ENCODE results near the gene CSN1S1. TPM values are rescaled to one million over a fixed set of nuclear protein-coding genes. Genes with fewer than 3 reads are reported as not detected.
"Not testable (repeated sequence)": the region's sequence is repeated elsewhere in the genome, so short reads cannot be mapped to it uniquely, and the experiment has no call there.

Gene CSN1S1
- total RNA-seq, 5 donors from 2014 or later (not counting 1 experiment from before 2014, with no cell fraction given) = not detected

GRCh38 chr4:69896530-69897116, 34.2 kb upstream of the CSN1S1 start:
- Histone ChIP-seq H3K4me3 (ENCODE audit: control insufficient read depth in 1 of 2, extremely low read depth in 1 of 2, low read length in 1 of 2) (no peak overlapping the region), H3K36me3 (ENCODE audit: control insufficient read depth in 2 of 2, extremely low read depth in 1 of 2, insufficient read depth in 1 of 2, low read length in 1 of 2) (no peaks in the 10 kb centered on the region), H3K27me3 (replicated peaks in 1 of 2; ENCODE audit: control insufficient read depth in 2 of 2, extremely low read depth in 1 of 2, insufficient read depth in 2 of 2, low read length in 1 of 2) (no peaks in the 10 kb centered on the region), H3K9me3 (no peaks in the 10 kb centered on the region), H3K4me1 (ENCODE audit: control insufficient read depth in 1 of 2, extremely low read depth in 1 of 2, insufficient read depth in 2 of 2, low read length in 2 of 2) (no peaks in the 10 kb centered on the region), H3K27ac (ENCODE audit: low read length) (no peak overlapping the region)
- DNase-seq (no peak), ATAC-seq (replicated peaks in 1 of 4) (no peak)
- H3K4me3 Mint-ChIP-seq = no peak overlapping the region
- ChIA-PET POLR2A (no interaction called here), CTCF (no interaction called here)
- no peaks in the 10 kb centered on the region for H3K9me3 Mint-ChIP-seq
- no peaks in the 10 kb centered on the region for H3K4me1 Mint-ChIP-seq
- no peaks in the 10 kb centered on the region for H3K36me3 Mint-ChIP-seq
- H3K27ac Mint-ChIP-seq = no peak overlapping the region
- peaks cover 7 to 25% of the 10 kb centered on the region in 2 donors for H3K27me3 Mint-ChIP-seq

GRCh38 chr4:69907151-69907550, 23.7 kb upstream of the CSN1S1 start:
- Mint-ChIP-seq H3K4me3 (no peak overlapping the region), H3K27me3 (peaks cover 3 to 11% of the 10 kb centered on the region in 2 donors), H3K36me3 (no peaks in the 10 kb centered on the region), H3K27ac (no peak overlapping the region), H3K4me1 (no peaks in the 10 kb centered on the region), H3K9me3 (no peaks in the 10 kb centered on the region)
- Histone ChIP-seq H3K27ac (ENCODE audit: low read length) (no peak overlapping the region), H3K9me3 (no peaks in the 10 kb centered on the region), H3K27me3 (replicated peaks in 1 of 2; ENCODE audit: control insufficient read depth in 2 of 2, extremely low read depth in 1 of 2, insufficient read depth in 2 of 2, low read length in 1 of 2) (peaks cover 0 to 2% of the 10 kb centered on the region in 2 experiments), H3K4me3 (ENCODE audit: control insufficient read depth in 1 of 2, extremely low read depth in 1 of 2, low read length in 1 of 2) (no peak overlapping the region), H3K4me1 (ENCODE audit: control insufficient read depth in 1 of 2, extremely low read depth in 1 of 2, insufficient read depth in 2 of 2, low read length in 2 of 2) (no peaks in the 10 kb centered on the region), H3K36me3 (ENCODE audit: control insufficient read depth in 2 of 2, extremely low read depth in 1 of 2, insufficient read depth in 1 of 2, low read length in 1 of 2) (no peaks in the 10 kb centered on the region)
- POLR2A ChIA-PET = no interaction called here
- WGBS (ENCODE audit: insufficient coverage) = no CpG with 5 or more reads among the region's 1 CpG
- no peak for DNase-seq
- CTCF ChIA-PET = no interaction called here
- ATAC-seq (replicated peaks in 1 of 4) = no peak

DNA sequence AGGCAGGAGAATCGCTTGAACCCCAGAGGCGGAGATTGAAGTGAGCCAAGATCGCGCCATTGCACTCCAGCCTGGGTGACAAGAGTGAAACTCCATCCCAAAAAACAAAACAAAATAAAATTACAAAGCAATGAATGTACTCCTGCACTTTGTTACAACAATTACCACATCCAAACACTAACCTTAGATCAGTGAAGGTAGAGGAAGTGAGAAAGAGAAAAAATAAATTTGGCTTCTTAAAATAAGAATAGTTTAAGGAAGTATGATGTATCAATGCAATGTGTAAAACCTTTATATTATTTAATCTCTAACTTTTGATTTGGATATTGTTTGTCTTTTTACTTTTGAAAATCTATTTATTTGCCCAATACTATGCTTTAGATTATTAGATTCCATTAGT, 21.7 kb upstream of the CSN1S1 start:
- WGBS (ENCODE audit: insufficient coverage) = no CpG with 5 or more reads among the region's 4 CpGs
- H3K36me3 Mint-ChIP-seq = no peaks in the 10 kb centered on the region
- CTCF ChIA-PET = interaction anchor here in 1 of 2 donors (0.7 kb wide), 1 partner anchor 84 kb away, joined by 3 read pairs; no protein-coding TSS in a partner anchor
- no peaks in the 10 kb centered on the region for H3K36me3 ChIP-seq (ENCODE audit: control insufficient read depth in 2 of 2, extremely low read depth in 1 of 2, insufficient read depth in 1 of 2, low read length in 1 of 2)
- POLR2A ChIA-PET = interaction anchor here in 1 of 2 donors (0.7 kb wide), 1 partner anchor 1733 kb away, joined by 5 read pairs; no protein-coding TSS in a partner anchor
- peaks cover 0 to 2% of the 10 kb centered on the region in 2 experiments for H3K27me3 ChIP-seq (replicated peaks in 1 of 2; ENCODE audit: control insufficient read depth in 2 of 2, extremely low read depth in 1 of 2, insufficient read depth in 2 of 2, low read length in 1 of 2)
- H3K4me3 Mint-ChIP-seq = no peak overlapping the region
- H3K27ac Mint-ChIP-seq = no peak overlapping the region
- H3K4me1 ChIP-seq (ENCODE audit: control insufficient read depth in 1 of 2, extremely low read depth in 1 of 2, insufficient read depth in 2 of 2, low read length in 2 of 2) = no peaks in the 10 kb centered on the region
- H3K27ac ChIP-seq (ENCODE audit: low read length) = no peak overlapping the region
- no peaks in the 10 kb centered on the region for H3K9me3 ChIP-seq
- DNase-seq (no peak), ATAC-seq (replicated peaks in 1 of 4) (no peak)
- H3K4me1 Mint-ChIP-seq = no peaks in the 10 kb centered on the region
- no peak overlapping the region for H3K4me3 ChIP-seq (ENCODE audit: control insufficient read depth in 1 of 2, extremely low read depth in 1 of 2, low read length in 1 of 2)
- no peaks in the 10 kb centered on the region for H3K9me3 Mint-ChIP-seq
- H3K27me3 Mint-ChIP-seq = peaks cover 0 to 4% of the 10 kb centered on the region in 2 donors

- Histone ChIP-seq H3K27ac (ENCODE audit: low read length) (no peak overlapping the region), H3K9me3 (no peaks in the 10 kb centered on the region), H3K4me3 (ENCODE audit: control insufficient read depth in 1 of 2, extremely low read depth in 1 of 2, low read length in 1 of 2) (no peak overlapping the region), H3K4me1 (ENCODE audit: control insufficient read depth in 1 of 2, extremely low read depth in 1 of 2, insufficient read depth in 2 of 2, low read length in 2 of 2) (no peaks in the 10 kb centered on the region), H3K36me3 (ENCODE audit: control insufficient read depth in 2 of 2, extremely low read depth in 1 of 2, insufficient read depth in 1 of 2, low read length in 1 of 2) (no peaks in the 10 kb centered on the region), H3K27me3 (replicated peaks in 1 of 2; ENCODE audit: control insufficient read depth in 2 of 2, extremely low read depth in 1 of 2, insufficient read depth in 2 of 2, low read length in 1 of 2) (peaks cover 0 to 2% of the 10 kb centered on the region in 2 experiments)
- CTCF ChIA-PET = no interaction called here
- no peak overlapping the region for H3K27ac Mint-ChIP-seq
- no peaks in the 10 kb centered on the region for H3K36me3 Mint-ChIP-seq
- POLR2A ChIA-PET = interaction anchor here in 1 of 2 donors (0.7 kb wide), 1 partner anchor 1732 kb away, joined by 5 read pairs; no protein-coding TSS in a partner anchor
- 100% methylated on average over 1 of the region's 2 CpGs for WGBS (ENCODE audit: insufficient coverage)
- no peaks in the 10 kb centered on the region for H3K9me3 Mint-ChIP-seq
- H3K27me3 Mint-ChIP-seq = peaks cover 0 to 7% of the 10 kb centered on the region in 2 donors
- H3K4me3 Mint-ChIP-seq = no peak overlapping the region
- DNase-seq (no peak), ATAC-seq (replicated peaks in 1 of 4) (no peak)
- H3K4me1 Mint-ChIP-seq = no peaks in the 10 kb centered on the region
Observed at GRCh38 chr4:69910016-69910782, 20.7 kb upstream of the CSN1S1 start.

- Histone ChIP-seq H3K36me3 (ENCODE audit: control insufficient read depth in 2 of 2, extremely low read depth in 1 of 2, insufficient read depth in 1 of 2, low read length in 1 of 2) (no peaks in the 10 kb centered on the region), H3K4me3 (ENCODE audit: control insufficient read depth in 1 of 2, extremely low read depth in 1 of 2, low read length in 1 of 2) (no peak overlapping the region), H3K27ac (ENCODE audit: low read length) (no peak overlapping the region), H3K27me3 (replicated peaks in 1 of 2; ENCODE audit: control insufficient read depth in 2 of 2, extremely low read depth in 1 of 2, insufficient read depth in 2 of 2, low read length in 1 of 2) (no peaks in the 10 kb centered on the region), H3K9me3 (no peaks in the 10 kb centered on the region), H3K4me1 (ENCODE audit: control insufficient read depth in 1 of 2, extremely low read depth in 1 of 2, insufficient read depth in 2 of 2, low read length in 2 of 2) (no peaks in the 10 kb centered on the region)
- peaks cover 0 to 5% of the 10 kb centered on the region in 2 donors for H3K27me3 Mint-ChIP-seq
- H3K36me3 Mint-ChIP-seq = no peaks in the 10 kb centered on the region
- POLR2A ChIA-PET = no interaction called here
- H3K4me3 Mint-ChIP-seq = no peak overlapping the region
- DNase-seq = no peak
- CTCF ChIA-PET = no interaction called here
- no peak for ATAC-seq (replicated peaks in 1 of 4)
- no peaks in the 10 kb centered on the region for H3K4me1 Mint-ChIP-seq
- no peak overlapping the region for H3K27ac Mint-ChIP-seq
- no peaks in the 10 kb centered on the region for H3K9me3 Mint-ChIP-seq
- no CpG with 5 or more reads among the region's 4 CpGs for WGBS (ENCODE audit: insufficient coverage)
Observed at GRCh38 chr4:69920874-69921273, 10.0 kb upstream of the CSN1S1 start.

DNA sequence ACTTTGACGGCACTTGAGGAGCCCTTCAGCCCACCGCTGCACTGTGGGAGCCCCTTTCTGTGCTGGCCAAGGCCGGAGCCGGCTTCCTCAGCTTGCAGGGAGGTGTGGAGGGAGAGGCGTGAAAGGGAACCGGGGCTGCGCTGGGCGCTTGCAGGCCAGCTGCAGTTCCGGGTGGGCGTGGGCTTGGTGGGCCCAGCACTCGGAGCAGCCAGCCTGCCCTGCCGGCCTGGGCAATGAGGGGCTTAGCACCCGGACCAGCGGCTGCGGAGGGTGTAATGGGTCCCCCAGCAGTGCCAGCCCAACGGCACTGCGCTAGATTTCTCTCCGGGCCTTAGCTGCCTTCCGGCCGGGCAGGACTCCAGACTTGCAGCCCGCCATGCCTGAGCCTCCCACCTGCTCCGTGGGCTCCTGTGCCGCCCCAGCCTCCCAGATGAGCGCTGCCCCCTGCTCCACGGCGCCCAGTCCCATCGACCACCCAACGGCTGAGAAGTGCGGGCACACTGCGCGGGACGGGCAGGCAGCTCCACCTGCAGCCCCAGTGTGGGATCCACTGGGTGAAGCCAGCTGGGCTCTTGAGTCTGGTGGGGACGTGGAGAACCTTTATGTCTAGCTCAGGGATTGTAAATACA, 7.0 kb upstream of the CSN1S1 start:
- H3K36me3 Mint-ChIP-seq; H3K9me3 ChIP-seq; H3K4me1 Mint-ChIP-seq; H3K4me1 ChIP-seq (ENCODE audit: control insufficient read depth in 1 of 2, extremely low read depth in 1 of 2, insufficient read depth in 2 of 2, low read length in 2 of 2); ATAC-seq (replicated peaks in 1 of 4); H3K9me3 Mint-ChIP-seq; H3K27ac ChIP-seq (ENCODE audit: low read length); H3K27me3 ChIP-seq (replicated peaks in 1 of 2; ENCODE audit: control insufficient read depth in 2 of 2, extremely low read depth in 1 of 2, insufficient read depth in 2 of 2, low read length in 1 of 2); DNase-seq; H3K4me3 ChIP-seq (ENCODE audit: control insufficient read depth in 1 of 2, extremely low read depth in 1 of 2, low read length in 1 of 2); H3K4me3 Mint-ChIP-seq; POLR2A ChIA-PET; H3K36me3 ChIP-seq (ENCODE audit: control insufficient read depth in 2 of 2, extremely low read depth in 1 of 2, insufficient read depth in 1 of 2, low read length in 1 of 2); H3K27me3 Mint-ChIP-seq; H3K27ac Mint-ChIP-seq; CTCF ChIA-PET: not testable (repeated sequence)
- 94% methylated on average over 30 of the region's 33 CpGs for WGBS (ENCODE audit: insufficient coverage)

Data from T-cell (primary cell).